NCI-H187 treated with DMSO at 0.1 percent for 48 hours (cell line): Measurements from ENCODE around the gene R3HCC1L.

Source experiments
- DNase-seq: peaks from one replicate; lab custom pipeline; 2025; lab: John Stamatoyannopoulos, UW

R3HCC1L gene

DNA sequence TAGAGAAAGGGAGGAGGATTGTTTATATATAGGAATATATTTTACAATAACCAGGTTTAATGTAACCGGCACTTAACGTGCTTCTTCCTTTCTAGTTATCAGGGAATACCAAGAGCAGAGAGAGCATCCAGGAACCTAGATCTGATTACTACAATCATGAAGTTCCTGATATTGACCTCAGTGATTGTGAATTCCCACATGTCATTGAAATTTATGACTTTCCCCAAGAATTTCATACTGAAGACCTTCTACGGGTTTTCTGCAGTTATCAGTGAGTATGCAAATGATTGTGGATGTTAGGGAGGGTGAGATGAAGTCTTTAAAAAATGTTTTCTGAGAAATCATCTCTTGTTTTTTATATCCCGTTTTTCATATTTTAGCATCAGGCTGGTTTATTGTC lies 97.0 kb downstream of the R3HCC1L start:
- no peak for DNase-seq

- DNase-seq, result no peak
Observed at GRCh38 chr10:98235846-98236245, 101.4 kb downstream of the R3HCC1L start.

DNA sequence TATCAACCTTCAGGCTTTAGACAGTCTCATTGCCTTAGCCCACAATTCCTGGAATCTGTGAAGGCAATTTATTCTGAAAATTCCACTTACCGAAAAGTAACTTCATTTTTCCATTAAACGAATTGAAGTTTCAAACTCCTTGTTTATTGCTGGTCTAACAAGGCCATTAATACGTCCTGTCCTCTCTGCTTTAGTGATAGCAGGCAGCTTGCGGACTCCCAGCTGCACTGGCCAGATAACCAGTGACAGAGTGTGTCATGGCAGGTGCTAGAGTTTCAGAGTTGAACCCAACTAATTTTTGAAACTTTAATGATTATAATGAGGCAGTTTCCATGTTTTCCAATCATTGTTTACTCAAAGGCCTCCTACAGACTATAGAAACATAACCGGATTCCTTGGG lies 102.4 kb downstream of the R3HCC1L start:
- no peak for DNase-seq

DNA sequence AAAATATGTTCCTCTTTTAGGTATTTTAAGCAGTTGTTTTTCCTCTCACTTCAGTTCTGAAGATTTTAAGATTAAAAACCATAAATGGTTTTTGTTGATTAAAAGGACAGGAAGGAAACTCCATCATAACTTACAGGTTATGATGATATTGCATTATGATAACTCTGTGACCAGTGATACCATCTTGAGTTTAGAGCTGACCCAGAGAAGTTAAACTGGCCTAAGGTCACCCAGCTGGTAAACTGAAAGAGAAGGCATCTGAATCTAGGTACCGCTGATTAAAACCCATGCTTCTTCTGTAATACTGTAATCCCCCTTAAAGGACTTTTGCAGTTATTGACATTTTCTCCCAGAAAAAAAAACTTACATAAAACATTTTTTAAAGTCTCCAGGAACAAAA lies 103.9 kb downstream of the R3HCC1L start:
- DNase-seq, result no peak

- DNase-seq, result no peak
Observed at GRCh38 chr10:98240524-98240923, 106.1 kb downstream of the R3HCC1L start.

DNA sequence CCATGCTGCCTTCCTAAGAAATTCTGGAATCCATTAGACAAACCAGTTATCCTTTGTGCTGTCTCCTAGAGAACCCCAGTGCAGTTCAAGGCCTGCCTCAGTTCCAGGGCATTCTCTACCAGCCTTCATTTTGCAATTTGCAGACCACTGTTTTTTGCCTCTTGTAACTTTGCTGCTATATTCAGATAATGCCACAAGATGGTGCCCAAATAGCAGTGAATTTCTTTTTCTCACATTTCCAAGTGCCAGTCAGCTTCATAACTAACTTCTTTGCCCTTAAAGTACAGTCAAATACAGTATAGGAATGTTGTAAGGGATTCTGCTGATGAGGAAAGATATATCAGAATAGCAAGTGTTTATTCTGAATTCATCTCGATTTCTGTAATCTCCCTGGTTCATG lies 108.4 kb downstream of the R3HCC1L start:
- no peak for DNase-seq

DNA sequence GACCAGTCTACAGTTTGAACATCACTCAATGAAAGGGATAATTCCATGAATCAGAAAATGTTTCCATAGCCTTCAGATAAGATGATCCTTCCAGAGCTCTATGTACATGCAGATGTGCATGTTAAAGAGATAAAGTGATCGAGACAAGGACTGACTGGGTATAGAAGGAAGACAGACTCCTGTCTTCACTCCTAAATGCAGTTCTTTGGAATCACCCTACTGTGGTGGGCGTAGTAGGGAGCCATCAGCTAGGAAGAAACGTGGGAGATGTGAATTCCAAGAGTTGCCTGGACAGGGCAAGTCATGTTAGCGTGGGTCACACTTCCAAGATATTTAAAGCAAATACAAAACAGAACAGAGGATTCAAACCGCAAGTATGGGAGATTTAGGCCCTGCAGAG lies 109.7 kb downstream of the R3HCC1L start:
- no peak for DNase-seq

DNA sequence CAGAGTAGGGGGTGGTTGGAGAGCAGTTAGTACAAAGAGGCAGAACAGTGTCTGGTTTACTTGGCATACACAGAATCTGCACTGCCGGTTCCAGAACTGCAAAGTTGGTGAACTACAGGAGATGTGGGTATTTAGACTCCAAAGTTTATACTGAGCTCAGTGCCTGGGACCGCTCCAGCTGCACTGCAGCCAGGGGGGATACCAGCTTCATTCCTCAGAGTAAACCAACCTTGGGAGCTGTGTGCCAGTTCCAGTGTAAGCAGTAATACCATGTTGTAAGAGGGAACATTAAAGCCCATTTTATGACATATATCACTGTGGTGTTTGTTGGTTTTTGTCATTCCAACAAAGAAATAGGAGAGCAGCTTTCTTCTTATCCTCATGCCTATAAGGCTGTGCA lies 110.1 kb downstream of the R3HCC1L start:
- DNase-seq, result no peak

DNA sequence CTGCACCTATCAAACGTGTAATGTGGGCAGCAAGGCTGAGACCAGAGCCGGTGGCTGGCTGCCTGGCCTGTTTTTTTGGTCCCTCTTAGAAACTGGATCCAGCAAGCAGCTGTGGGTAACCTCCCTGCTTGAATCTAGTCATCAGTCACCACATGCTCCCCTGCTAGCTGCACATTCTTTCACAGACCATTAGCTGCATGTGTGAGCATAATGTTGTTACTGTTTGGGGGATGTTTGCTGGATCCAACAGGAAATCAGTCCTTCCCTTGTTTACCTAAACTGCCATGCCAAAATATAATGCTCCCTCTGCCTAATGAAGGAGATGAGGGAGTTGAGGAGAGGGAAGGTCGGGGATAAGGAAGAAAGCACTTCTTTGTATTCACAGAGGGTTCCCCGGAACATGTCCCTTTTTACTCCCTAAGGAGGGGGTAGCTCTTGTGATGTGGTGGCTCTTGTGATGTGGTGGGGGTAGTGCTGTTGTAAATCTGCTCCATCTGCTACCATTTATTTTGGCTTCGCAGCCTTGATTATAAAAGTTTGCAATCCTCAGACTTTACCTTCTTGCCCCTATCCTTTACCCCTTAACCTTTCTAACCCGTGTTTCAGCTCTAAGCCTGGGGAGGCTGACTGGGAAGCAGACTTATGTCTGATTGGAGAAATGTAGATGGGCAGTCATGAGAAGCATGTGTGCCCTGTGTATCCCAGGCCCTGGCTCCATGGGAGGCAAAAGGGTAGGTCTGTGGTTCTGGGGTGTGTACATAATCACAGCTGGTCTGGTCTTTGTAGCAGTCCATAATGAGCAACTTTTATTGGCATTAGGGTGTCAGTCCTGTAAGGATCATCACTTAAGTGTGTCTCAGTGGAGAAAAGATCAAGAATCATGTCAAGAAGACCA lies 112.7 kb downstream of the R3HCC1L start:
- no peak for DNase-seq

- DNase-seq, result no peak
Observed at GRCh38 chr10:98248018-98248417, 113.6 kb downstream of the R3HCC1L start.

- no peak for DNase-seq
Observed at GRCh38 chr10:98249134-98249533, 114.7 kb downstream of the R3HCC1L start.

- DNase-seq, result no peak
Observed at GRCh38 chr10:98251399-98251798, 116.9 kb downstream of the R3HCC1L start.

GRCh38 chr10:98252464-98252863 lies 118.0 kb downstream of the R3HCC1L start:
- no peak for DNase-seq

DNA sequence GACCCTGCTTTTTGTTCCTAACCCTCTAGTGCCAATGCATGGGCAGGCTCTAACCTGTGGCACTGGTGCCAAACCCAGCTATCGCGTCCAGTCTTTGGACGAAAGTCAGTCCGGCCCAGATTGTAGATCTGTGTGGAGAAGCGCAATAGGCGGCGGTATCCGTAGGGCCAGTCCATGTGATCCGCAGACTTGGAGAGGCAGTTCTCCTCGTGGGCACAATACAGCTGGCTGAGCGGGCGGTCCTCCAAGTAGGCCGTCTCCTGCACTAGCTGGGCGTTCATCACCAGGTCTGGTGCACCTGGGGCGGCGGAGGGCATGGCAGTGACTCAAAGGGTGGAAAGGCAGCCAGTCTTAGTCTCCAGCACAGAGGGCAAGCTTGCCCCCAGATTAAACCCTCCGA lies 119.0 kb downstream of the R3HCC1L start:
- DNase-seq, result no peak

DNA sequence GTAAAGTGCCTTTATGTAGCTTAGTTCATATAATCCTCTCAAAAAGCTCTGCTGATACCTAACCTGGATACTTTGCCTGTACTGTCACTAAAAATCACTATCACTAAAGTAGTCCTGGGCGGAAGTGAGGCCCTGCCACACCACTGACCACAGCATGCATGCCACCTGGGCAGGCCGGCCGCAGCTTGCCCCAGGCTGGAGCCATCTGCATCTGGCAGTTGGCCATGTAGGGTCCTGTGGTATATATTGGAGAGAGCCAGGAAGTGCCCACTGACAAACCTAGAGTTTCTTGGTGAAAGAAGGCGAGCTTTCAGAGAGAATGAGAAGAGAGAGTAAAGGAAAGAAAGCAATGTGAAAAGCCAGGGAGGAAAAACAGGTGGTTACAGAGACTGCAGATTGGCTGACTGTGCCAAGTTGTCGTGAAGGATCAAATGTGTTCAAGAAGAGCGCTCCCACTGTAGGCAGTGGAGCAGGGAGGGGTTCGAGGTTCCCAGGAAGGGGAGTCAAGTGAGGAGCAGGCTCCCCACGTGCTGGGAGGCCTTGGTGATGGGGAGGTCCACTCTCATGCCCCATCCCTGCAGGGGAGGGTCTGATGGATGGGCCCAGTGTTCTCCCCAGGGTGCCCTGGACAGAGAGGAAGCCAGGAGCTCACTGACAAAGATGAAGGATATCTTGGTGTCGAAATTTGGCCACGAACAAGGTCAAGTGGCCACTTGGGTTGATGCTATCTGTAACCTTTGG lies 119.9 kb downstream of the R3HCC1L start:
- DNase-seq, result no peak

DNA sequence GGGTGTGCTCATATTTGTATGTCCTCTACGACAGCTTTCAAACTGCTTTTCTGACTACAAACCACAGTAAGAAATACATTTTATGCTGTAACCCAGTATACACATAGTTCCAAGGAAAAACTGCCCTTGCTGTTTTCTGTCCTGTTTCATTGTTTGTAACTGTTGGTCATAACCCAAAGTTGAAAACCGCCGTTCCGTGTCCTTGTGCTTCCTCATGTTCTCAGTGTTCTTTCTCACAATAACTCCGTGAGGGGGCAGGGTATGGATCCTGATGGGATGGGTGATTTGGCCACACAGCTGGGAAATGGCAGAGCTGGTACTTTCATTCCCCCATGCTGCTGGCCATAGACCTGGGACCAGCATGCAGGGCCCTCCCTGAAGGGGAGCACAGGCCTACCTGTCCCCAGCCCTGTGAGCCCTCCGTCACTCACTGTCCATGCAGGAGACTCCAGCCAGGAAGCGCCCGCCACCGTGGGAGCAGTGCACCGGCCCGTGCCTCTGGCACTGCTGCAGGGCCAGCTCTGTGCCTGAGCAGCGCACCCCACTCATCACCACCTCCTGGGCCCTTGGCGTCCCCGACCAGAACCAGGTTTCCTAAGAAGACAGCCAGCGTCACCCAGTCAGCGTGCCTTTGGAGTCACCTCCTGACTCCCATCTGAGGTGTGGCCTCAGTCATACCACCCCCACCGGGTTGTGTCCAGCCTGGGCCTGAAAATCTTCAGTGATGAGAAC lies 120.9 kb downstream of the R3HCC1L start:
- no peak for DNase-seq

GRCh38 chr10:98256692-98257091 lies 122.2 kb downstream of the R3HCC1L start:
- DNase-seq, result no peak

DNA sequence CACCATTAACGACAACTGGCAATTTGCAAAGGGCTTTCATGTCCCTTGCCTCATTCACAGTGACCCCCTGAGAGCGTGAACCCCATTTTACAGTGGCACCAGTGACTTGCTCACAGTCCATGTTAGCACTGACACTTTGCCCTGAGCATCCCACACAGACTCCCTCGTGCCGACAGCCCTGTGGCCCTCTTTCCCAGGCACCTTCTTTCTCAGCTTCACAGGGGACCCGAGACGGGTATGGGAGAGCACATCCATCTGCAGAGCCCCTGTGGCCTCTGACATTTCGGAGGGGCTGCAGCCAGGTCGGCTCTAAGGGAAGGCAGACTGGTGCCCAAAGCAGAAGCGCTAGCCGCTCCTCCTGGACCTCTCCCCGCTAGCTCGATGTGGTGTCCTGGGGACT lies 122.7 kb downstream of the R3HCC1L start:
- DNase-seq, result no peak

DNA sequence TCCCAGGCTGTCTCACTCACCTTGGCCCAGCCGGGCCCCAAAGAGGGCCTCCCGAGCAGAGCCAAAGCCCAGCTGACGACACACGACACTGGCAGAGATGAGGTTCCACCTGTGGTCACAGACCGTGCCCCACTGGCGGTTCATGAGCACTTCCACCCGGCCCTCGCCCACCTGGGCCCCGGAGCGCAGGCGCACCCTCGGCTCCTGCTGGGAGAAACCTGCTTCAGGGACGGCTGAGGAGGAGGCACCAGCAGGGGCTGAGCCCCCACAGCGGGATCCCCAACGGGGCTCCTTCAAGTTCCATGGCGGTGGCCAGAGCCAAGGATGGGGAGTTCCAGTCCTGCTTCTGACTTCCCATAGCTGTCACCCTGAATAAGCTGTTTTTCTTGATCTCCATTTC lies 123.5 kb downstream of the R3HCC1L start:
- DNase-seq, result no peak

GRCh38 chr10:98258683-98259454 lies 124.4 kb downstream of the R3HCC1L start:
- no peak for DNase-seq

- DNase-seq, result no peak
Observed at GRCh38 chr10:98259606-98260315, 125.3 kb downstream of the R3HCC1L start.
